GM12878 (cell line): ENCODE results near the gene MID2. TPM values are rescaled to one million over a fixed set of nuclear protein-coding genes. Genes with fewer than 3 reads are reported as not detected.
A peak's percentile ranks its signal among the peaks of the same experiment; 100 is the strongest.

Experiments used
- ATAC-seq: fragments of 200-7000 bp; cut with Tn5 transposase; 3 replicates; pipeline ENCODE4 v1.9.1; 2020; ENCODE audit warnings: mild to moderate bottlenecking, moderate library complexity
- BruUV-seq: library from RNA; stranded (reverse); fragments of 400-500 nt; replicated peaks from 2 replicates; lab custom pipeline; 2021; lab: Mats Ljungman, UMichigan
- CTCF ChIA-PET: fragments of 300-600 bp; sonication (Branson Sonifier 250); formaldehyde crosslinking; extraction: SDS; loops from one replicate; lab custom pipeline; 2021; ENCODE audit warnings: inconsistent platforms; lab: Yijun Ruan, JAX
- POLR2A ChIA-PET: fragments of 350-600 bp; formaldehyde crosslinking; extraction: SDS; loops from one replicate; lab custom pipeline; 2021; ENCODE audit warnings: inconsistent platforms; lab: Charles Lee
- RAD21 ChIA-PET: fragments of 300-600 bp; sonication (Branson Sonifier 250); formaldehyde crosslinking; loops from one replicate; lab custom pipeline; 2023; ENCODE audit warnings: antibody characterized with exemption; ENCODE audit not compliant: unreplicated experiment; lab: Charles Lee
- SMC1A ChIA-PET: fragments of 300-600 bp; sonication (Branson Sonifier 250); formaldehyde crosslinking; loops from one replicate; lab custom pipeline; 2023; ENCODE audit not compliant: unreplicated experiment, uncharacterized antibody; lab: Charles Lee
- DNase-seq: peaks from one replicate; pipeline ENCODE4 v3.0.0-alpha.2; 2011; ENCODE audit warnings: low read depth, low spot score
- FAIRE-seq: peaks from 3 replicates; lab custom pipeline; 2011; peaks lifted over from hg19 to GRCh38; lab: Jason Lieb, UNC
- H2AFZ ChIP-seq: 2 replicates; pipeline ENCODE4 v1.6.0; 2011; ENCODE audit warnings: low read depth, low read length, control low read depth; ENCODE audit not compliant: control insufficient read depth
- H3K27ac ChIP-seq: 2 replicates; pipeline ENCODE4 v1.5.1; 2011; ENCODE audit warnings: control low read depth; ENCODE audit not compliant: control insufficient read depth, insufficient read depth
- H3K27me3 ChIP-seq, 2 experiments: replicated peaks in 1 of 2; 2 replicates each; pipeline versions ENCODE4 v1.6.0 to v1.6.1; 2011; ENCODE audit warnings: low read length in 1 of 2; ENCODE audit not compliant: control insufficient read depth in 2 of 2, insufficient read depth in 2 of 2
- H3K36me3 ChIP-seq, 2 experiments: 2 replicates each; pipeline ENCODE4 v1.5.1; 2011; ENCODE audit warnings: low read length in 1 of 2; ENCODE audit not compliant: control insufficient read depth in 2 of 2, insufficient read depth in 2 of 2
- H3K4me1 ChIP-seq: 2 replicates; pipeline ENCODE4 v1.6.1; 2011; ENCODE audit warnings: mild to moderate bottlenecking, low read length, moderate library complexity, mixed read lengths; ENCODE audit not compliant: control insufficient read depth, insufficient read depth
- H3K4me2 ChIP-seq: 2 replicates; pipeline ENCODE4 v1.6.0; 2011; ENCODE audit warnings: control low read depth; ENCODE audit not compliant: control insufficient read depth, insufficient read depth
- H3K4me3 ChIP-seq: fragments of 200-600 bp; sonication (generic); 2 replicates; pipeline ENCODE4 v1.5.1; 2016
- H3K79me2 ChIP-seq: 2 replicates; pipeline ENCODE4 v1.6.0; 2011; ENCODE audit warnings: low read length; ENCODE audit not compliant: control insufficient read depth, insufficient read depth
- H3K9ac ChIP-seq: 2 replicates; pipeline ENCODE4 v1.8.0; 2011; ENCODE audit warnings: low read length, control low read depth, mixed read lengths; ENCODE audit not compliant: control insufficient read depth, insufficient read depth
- H3K9me3 ChIP-seq: replicated peaks from 3 replicates; pipeline ENCODE4 v1.5.1; 2011; ENCODE audit warnings: mild to moderate bottlenecking, low read length; ENCODE audit not compliant: control insufficient read depth, insufficient read depth
- H4K20me1 ChIP-seq: 2 replicates; pipeline ENCODE4 v1.6.0; 2011; ENCODE audit not compliant: control insufficient read depth, insufficient read depth
- CEBPZ ChIP-seq: fragments of 150-350 bp; IDR thresholded peaks from 2 replicates; pipeline ENCODE4 v1.6.1; 2016; ENCODE audit warnings: low read depth, low read length
- SKIL ChIP-seq: fragments of 450-650 bp; IDR thresholded peaks from 2 replicates; pipeline ENCODE4 v1.6.1; 2017; ENCODE audit warnings: mild to moderate bottlenecking, low read depth, inconsistent platforms; ENCODE audit not compliant: poor library complexity, severe bottlenecking
- in situ Hi-C: fragments of 300-500 bp; cut with MboI; formaldehyde crosslinking; loops from 9 replicates; pipeline ENCODE4 v1.14.3; 2018; ENCODE audit warnings: mixed read lengths
- intact Hi-C: fragments of 100-400 bp; cut with micrococcal nuclease; formaldehyde crosslinking; loops from one replicate; pipeline ENCODE4 v1.14.2; 2022; ENCODE audit not compliant: unreplicated experiment
- polyA plus RNA-seq, 11 experiments: library from polyadenylated mRNA; depleted of rRNA in 4 of 11; unstranded in 6 of 11; stranded (reverse) in 5 of 11; fragments of >200 nt; fragmentation: Nextera tagmentation in 4 of 11; fragmentation: Illumina TruSeq in 1 of 11; extraction: Ambion mirVana in 4 of 11; extraction: Trizol in 1 of 11; gene quantifications; 1 replicate in 1 of 11; 2 replicates in 10 of 11; pipeline versions ENCODE4 v1.2.1 to v1.2.3, GENCODE V29; 2011 to 2016; ENCODE audit warnings: inconsistent platforms in 2 of 11, missing spikeins in 2 of 11, low read depth in 1 of 11
- total RNA-seq, 4 experiments: library from RNA; depleted of rRNA in 3 of 4; stranded (reverse); fragments of >200 nt in 3 of 4; fragmentation: Illumina TruSeq in 1 of 4; extraction: Trizol in 1 of 4; gene quantifications; 2 replicates each; pipeline versions ENCODE4 v1.2.1 to v1.2.3, GENCODE V29; 2013 to 2021

The MID2 gene
- total and polyA plus RNA-seq, 10 of the 15 experiments (the other 5 are each of a cell fraction or from before 2014, with no cell fraction given) = 0.04 to 0.21 TPM; not detected in 8

- no peaks in the 10 kb centered on the region for H3K27me3 ChIP-seq
- no peak for FAIRE-seq
- H3K4me2 ChIP-seq = no peak overlapping the region
- H4K20me1 ChIP-seq = no peaks in the 10 kb centered on the region; the same call in 1 of the 2 replicates
- ChIA-PET CTCF (no interaction called here), POLR2A (no interaction called here), SMC1A (no interaction called here), RAD21 (interaction anchor here (0.5 kb wide), 1 partner anchor 36 kb away, joined by 4 read pairs; no protein-coding TSS in a partner anchor)
- in situ Hi-C loops = no loop called here
- H3K36me3 ChIP-seq = no peaks in the 10 kb centered on the region
- no TSS peak for BruUV-seq
- no peaks in the 10 kb centered on the region for H3K4me1 ChIP-seq
- H2AFZ ChIP-seq = no peak overlapping the region
- no peaks in the 10 kb centered on the region for H3K79me2 ChIP-seq
- H3K4me3 ChIP-seq = no peak overlapping the region
- H3K9ac ChIP-seq = no peak overlapping the region
- intact Hi-C loops = no loop called here
- TF ChIP-seq CEBPZ = peak; percentile 29; the same call in 1 of the 2 replicates
- no peak for TF ChIP-seq SKIL
- no peak for DNase-seq
- no peak for ATAC-seq
- no peak overlapping the region for H3K27ac ChIP-seq
- H3K9me3 ChIP-seq = no peaks in the 10 kb centered on the region; the same call in 2 of the 3 replicates
Observed at GRCh38 chrX:107818900-107819521, 6.7 kb upstream of the MID2 start.
